DND-41 (cell line): ENCODE results near the gene SGTA.

Experiments used
- ATAC-seq: fragments of 200-7000 bp; cut with Tn5 transposase; 3 replicates; pipeline ENCODE4 v1.9.1; 2021; ENCODE audit warnings: low read depth; ENCODE audit not compliant: insufficient read depth
- DNase-seq: peaks from one replicate; pipeline ENCODE4 v3.0.0-alpha.2; 2020
- H2AFZ ChIP-seq: 2 replicates; pipeline ENCODE4 v1.6.0; 2012; ENCODE audit warnings: low read depth, low read length
- H3K27ac ChIP-seq: 2 replicates; pipeline ENCODE4 v1.5.1; 2012; ENCODE audit warnings: low read length, inconsistent platforms
- H3K27me3 ChIP-seq: fragments of 200-600 bp; sonication (generic); 2 replicates; pipeline ENCODE4 v1.6.0; 2012; ENCODE audit warnings: low read length, mild to moderate bottlenecking, inconsistent platforms; ENCODE audit not compliant: insufficient read depth, poor library complexity
- H3K36me3 ChIP-seq: 2 replicates; pipeline ENCODE4 v1.5.1; 2012; ENCODE audit warnings: low read length, inconsistent platforms; ENCODE audit not compliant: insufficient read depth
- H3K4me1 ChIP-seq: 2 replicates; pipeline ENCODE4 v1.5.1; 2012; ENCODE audit warnings: mild to moderate bottlenecking, low read length; ENCODE audit not compliant: insufficient read depth
- H3K4me2 ChIP-seq: 2 replicates; pipeline ENCODE4 v1.6.0; 2012; ENCODE audit warnings: mild to moderate bottlenecking, moderate library complexity, low read length, inconsistent platforms; ENCODE audit not compliant: insufficient read depth
- H3K4me3 ChIP-seq, 2 experiments: fragments of 200-600 bp in 1 of 2; shearing (Covaris generic) in 1 of 2; 2 replicates each; pipeline ENCODE4 v1.5.1; 2012 to 2016; ENCODE audit warnings: inconsistent platforms in 2 of 2, low read length in 2 of 2, mild to moderate bottlenecking in 2 of 2, low read depth in 1 of 2, moderate library complexity in 1 of 2
- H3K79me2 ChIP-seq: 2 replicates; pipeline ENCODE4 v1.6.0; 2012; ENCODE audit warnings: low read length, inconsistent platforms; ENCODE audit not compliant: insufficient read depth
- H3K9ac ChIP-seq: 2 replicates; pipeline ENCODE4 v1.6.0; 2012; ENCODE audit warnings: low read depth, mild to moderate bottlenecking, inconsistent platforms, low read length, moderate library complexity
- H3K9me3 ChIP-seq: 2 replicates; pipeline ENCODE4 v1.5.1; 2012; ENCODE audit warnings: low read length, moderate library complexity, mild to moderate bottlenecking, inconsistent platforms; ENCODE audit not compliant: insufficient read depth, severe bottlenecking
- H4K20me1 ChIP-seq: 2 replicates; pipeline ENCODE4 v1.6.0; 2012; ENCODE audit warnings: low read length; ENCODE audit not compliant: insufficient read depth
- EZH2 ChIP-seq: IDR thresholded peaks from 3 replicates; pipeline ENCODE4 v1.6.1; 2012; ENCODE audit warnings: borderline replicate concordance, low read depth, mild to moderate bottlenecking, moderate library complexity, low read length, inconsistent platforms; ENCODE audit not compliant: severe bottlenecking
- TF ChIP-seq, protein P1 (sequence below): IDR thresholded peaks from 2 replicates; pipeline ENCODE4 v1.5.1; 2012; ENCODE audit warnings: borderline replicate concordance, low read length, moderate library complexity, mild to moderate bottlenecking; ENCODE audit not compliant: poor library complexity, severe bottlenecking; ENCODE audit errors: extremely low read depth

The SGTA gene

DNA sequence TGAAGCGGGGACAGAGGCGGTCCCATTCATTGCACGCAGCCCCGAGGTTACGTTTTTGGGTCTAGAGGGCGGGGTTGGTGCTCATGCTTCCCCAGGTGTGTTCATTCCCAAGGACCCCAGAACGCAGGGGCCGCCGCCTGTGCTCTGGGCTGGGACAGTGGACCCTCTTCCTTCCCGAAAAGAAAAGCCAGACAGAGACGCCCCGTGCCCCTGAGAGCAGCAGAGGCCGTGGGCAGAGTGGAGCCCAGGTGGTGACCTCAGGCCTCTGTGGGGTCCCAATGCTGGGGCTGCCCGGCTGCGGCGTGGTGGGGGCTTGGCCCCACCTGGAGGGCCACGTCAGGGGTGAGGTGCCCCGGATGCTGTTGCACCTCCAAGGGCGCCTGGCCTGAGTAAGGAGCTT, 15.4 kb downstream of the SGTA start:
- Histone ChIP-seq H3K27me3 (no peaks in the 10 kb centered on the region), H3K9me3 (no peaks in the 10 kb centered on the region), H3K79me2 (peaks cover 49% of the 10 kb centered on the region), H3K4me2 (no peak overlapping the region), H3K27ac (no peak overlapping the region), H3K4me3 (no peak overlapping the region), H3K4me1 (no peaks in the 10 kb centered on the region), H3K36me3 (peaks cover 82% of the 10 kb centered on the region), H2AFZ (no peak overlapping the region), H4K20me1 (peaks cover 61% of the 10 kb centered on the region), H3K9ac (no peak overlapping the region)
- TF ChIP-seq, protein P1, sequence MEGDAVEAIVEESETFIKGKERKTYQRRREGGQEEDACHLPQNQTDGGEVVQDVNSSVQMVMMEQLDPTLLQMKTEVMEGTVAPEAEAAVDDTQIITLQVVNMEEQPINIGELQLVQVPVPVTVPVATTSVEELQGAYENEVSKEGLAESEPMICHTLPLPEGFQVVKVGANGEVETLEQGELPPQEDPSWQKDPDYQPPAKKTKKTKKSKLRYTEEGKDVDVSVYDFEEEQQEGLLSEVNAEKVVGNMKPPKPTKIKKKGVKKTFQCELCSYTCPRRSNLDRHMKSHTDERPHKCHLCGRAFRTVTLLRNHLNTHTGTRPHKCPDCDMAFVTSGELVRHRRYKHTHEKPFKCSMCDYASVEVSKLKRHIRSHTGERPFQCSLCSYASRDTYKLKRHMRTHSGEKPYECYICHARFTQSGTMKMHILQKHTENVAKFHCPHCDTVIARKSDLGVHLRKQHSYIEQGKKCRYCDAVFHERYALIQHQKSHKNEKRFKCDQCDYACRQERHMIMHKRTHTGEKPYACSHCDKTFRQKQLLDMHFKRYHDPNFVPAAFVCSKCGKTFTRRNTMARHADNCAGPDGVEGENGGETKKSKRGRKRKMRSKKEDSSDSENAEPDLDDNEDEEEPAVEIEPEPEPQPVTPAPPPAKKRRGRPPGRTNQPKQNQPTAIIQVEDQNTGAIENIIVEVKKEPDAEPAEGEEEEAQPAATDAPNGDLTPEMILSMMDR = no peak
- no peak for TF ChIP-seq EZH2
- ATAC-seq (no peak), DNase-seq (no peak)

DNA sequence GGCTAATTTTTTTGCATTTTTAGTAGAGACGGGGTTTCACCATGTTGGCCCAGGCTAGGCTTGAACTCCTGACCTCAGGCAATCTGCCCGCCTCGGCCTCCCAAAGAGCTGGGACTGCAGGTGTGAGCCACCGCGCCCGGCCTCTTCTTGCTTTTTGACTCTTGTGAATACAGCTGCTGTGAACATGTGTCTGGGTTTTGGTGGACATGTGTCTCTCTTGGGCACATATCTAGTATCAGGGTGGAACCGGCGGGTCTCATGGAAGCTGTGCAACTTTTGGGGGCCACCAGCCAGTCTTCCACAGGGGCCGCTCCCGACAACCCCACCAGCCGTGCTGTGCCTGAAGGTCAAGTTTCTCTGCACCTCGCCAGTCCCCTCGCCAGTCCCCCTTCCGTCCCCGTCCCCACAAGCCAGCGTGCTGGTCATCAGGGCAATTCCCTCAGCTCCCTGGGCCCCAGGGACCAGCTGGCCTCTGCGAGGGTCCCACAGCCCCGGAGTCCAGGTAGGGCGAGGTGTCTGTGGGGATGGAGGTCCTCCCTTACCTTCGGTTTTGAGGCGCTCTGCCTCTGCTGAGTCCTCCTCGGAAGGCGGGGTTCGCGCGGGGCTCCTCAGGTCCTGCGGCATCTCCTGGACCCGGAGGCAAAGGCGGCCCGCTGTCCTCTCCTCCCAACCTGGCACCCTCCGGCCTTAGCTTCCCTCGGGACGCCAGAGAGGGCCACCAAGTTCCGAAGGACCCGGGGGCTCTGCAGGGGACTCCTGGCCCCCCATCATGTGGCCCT, 16.3 kb downstream of the SGTA start:
- no peak overlapping the region for H3K4me2 ChIP-seq
- TF ChIP-seq EZH2 = no peak
- TF ChIP-seq, protein P1 = no peak
- no peak for DNase-seq
- H3K4me1 ChIP-seq = no peaks in the 10 kb centered on the region
- H3K4me3 ChIP-seq = no peak overlapping the region
- H3K79me2 ChIP-seq = peaks cover 40% of the 10 kb centered on the region
- peaks cover 87% of the 10 kb centered on the region for H3K36me3 ChIP-seq
- ATAC-seq = no peak
- H3K9ac ChIP-seq = no peak overlapping the region
- no peaks in the 10 kb centered on the region for H3K27me3 ChIP-seq
- no peaks in the 10 kb centered on the region for H3K9me3 ChIP-seq
- peaks cover 54% of the 10 kb centered on the region for H4K20me1 ChIP-seq
- H2AFZ ChIP-seq = no peak overlapping the region
- no peak overlapping the region for H3K27ac ChIP-seq

GRCh38 chr19:2765376-2765775, 17.7 kb downstream of the SGTA start:
- TF ChIP-seq, protein P1 = no peak
- TF ChIP-seq EZH2 = no peak
- Histone ChIP-seq H3K9ac (no peak overlapping the region), H2AFZ (no peak overlapping the region), H3K27ac (no peak overlapping the region), H3K36me3 (peaks cover 85% of the 10 kb centered on the region), H3K4me3 (no peak overlapping the region), H3K4me1 (no peaks in the 10 kb centered on the region), H3K9me3 (no peaks in the 10 kb centered on the region), H3K27me3 (no peaks in the 10 kb centered on the region), H3K79me2 (peaks cover 26% of the 10 kb centered on the region), H3K4me2 (no peak overlapping the region), H4K20me1 (peaks cover 49% of the 10 kb centered on the region)
- ATAC-seq = no peak
- no peak for DNase-seq
